Measurements from ENCODE around the gene ESR1. TPM values are rescaled to one million over a fixed set of nuclear protein-coding genes. Genes with fewer than 3 reads are reported as not detected.

ESR1 gene
- total and polyA plus RNA-seq, 9 of the 15 experiments (the other 6 are each of a cell fraction or from before 2014, with no cell fraction given), result 0.03 to 0.27 (median 0.08) TPM; not detected in 1

DNA sequence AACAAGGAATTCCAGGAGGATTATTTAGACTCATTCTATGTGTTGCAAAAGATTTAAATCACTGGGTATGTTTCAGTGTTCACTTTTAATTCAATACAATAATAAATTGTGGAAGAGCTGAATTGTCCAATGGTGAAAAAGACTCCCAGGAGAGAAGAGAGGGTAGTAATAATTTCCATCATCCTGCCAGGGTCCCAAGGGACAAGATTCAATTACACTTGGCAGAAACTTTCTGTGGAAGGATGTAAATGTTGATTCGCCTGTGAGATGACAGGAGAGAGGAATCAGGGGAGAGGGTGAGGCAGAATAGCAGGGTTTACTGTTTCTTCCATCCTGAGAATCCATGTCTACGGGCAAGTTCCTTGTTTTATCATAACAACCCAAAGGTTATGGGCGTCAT lies 342.7 kb downstream of the ESR1 start (continued):
- TF ChIP-seq, protein P1, sequence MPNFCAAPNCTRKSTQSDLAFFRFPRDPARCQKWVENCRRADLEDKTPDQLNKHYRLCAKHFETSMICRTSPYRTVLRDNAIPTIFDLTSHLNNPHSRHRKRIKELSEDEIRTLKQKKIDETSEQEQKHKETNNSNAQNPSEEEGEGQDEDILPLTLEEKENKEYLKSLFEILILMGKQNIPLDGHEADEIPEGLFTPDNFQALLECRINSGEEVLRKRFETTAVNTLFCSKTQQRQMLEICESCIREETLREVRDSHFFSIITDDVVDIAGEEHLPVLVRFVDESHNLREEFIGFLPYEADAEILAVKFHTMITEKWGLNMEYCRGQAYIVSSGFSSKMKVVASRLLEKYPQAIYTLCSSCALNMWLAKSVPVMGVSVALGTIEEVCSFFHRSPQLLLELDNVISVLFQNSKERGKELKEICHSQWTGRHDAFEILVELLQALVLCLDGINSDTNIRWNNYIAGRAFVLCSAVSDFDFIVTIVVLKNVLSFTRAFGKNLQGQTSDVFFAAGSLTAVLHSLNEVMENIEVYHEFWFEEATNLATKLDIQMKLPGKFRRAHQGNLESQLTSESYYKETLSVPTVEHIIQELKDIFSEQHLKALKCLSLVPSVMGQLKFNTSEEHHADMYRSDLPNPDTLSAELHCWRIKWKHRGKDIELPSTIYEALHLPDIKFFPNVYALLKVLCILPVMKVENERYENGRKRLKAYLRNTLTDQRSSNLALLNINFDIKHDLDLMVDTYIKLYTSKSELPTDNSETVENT (CRISPR knock-in tag; IDR thresholded peaks at IDR 0.05), result no peak
- no peak for TF ChIP-seq ETV1 (tag; conservative IDR thresholded peaks at IDR 0.05; ENCODE audit: low read depth)
- TF ChIP-seq SAP30 (IDR thresholded peaks at IDR 0.05; ENCODE audit: borderline replicate concordance, insufficient read depth, low read depth, low read length, poor library complexity, severe bottlenecking), result no peak
- TF ChIP-seq ZNF24 (IDR thresholded peaks at IDR 0.05), result no peak
- no peak for TF ChIP-seq NR2F6 (CRISPR knock-in tag; IDR thresholded peaks at IDR 0.05)
- TF ChIP-seq CAMTA2 (CRISPR knock-in tag; conservative IDR thresholded peaks at IDR 0.05), result no peak
- TF ChIP-seq, protein P2, sequence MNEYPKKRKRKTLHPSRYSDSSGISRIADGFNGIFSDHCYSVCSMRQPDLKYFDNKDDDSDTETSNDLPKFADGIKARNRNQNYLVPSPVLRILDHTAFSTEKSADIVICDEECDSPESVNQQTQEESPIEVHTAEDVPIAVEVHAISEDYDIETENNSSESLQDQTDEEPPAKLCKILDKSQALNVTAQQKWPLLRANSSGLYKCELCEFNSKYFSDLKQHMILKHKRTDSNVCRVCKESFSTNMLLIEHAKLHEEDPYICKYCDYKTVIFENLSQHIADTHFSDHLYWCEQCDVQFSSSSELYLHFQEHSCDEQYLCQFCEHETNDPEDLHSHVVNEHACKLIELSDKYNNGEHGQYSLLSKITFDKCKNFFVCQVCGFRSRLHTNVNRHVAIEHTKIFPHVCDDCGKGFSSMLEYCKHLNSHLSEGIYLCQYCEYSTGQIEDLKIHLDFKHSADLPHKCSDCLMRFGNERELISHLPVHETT (CRISPR knock-in tag; conservative IDR thresholded peaks at IDR 0.05 in 1 of 2, IDR thresholded peaks at IDR 0.05 in 1 of 2), result no peak
- TF ChIP-seq NEUROD1 (IDR thresholded peaks at IDR 0.05; ENCODE audit: borderline replicate concordance, low read depth, low read length, partially characterized antibody), result no peak
